ENCODE data around the gene PANK2. TPM values are rescaled to one million over a fixed set of nuclear protein-coding genes. Genes with fewer than 3 reads are reported as not detected.
A peak's percentile ranks its signal among the peaks of the same experiment; 100 is the strongest.

Gene PANK2
- total RNA-seq, 6 donors from 2014 or later: 34.3 to 58.7 (median 50.4) TPM

DNA sequence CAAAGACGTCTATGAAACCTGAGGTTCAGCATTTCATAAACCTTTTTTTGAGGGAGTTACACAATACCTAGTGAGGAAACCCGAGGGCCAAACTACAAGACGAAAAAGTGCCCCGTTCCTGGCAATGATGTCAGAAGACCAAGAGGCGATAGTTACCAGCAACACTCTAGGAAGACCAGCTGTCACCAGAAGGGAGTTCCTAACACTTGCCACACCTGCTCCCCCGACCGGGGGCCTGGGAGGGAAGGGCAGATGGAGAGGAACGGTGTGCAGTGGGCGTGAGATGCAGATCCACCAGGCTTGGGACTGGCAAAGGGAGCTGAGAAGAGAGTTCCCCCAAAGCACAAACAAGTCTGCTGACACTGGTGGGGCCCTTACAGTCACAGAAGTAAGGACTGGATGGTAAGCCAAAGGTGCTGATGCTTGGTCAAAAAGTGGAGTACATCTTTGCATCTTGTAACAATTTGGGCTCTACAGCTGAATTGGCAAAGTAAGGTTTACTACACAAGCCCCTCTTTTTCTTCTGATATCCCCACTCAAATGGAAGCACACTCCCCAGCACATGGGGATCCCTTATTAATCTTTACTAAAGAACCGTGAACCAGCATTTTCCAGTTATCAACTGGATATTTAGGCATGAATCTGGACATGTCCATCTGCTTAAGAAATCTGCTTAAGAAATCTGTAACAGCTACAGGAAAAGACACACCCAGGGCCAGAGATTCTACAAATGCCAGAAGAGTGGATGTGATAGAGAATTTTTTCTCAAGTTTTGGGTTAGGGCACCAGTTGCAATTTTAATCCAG is 38.5 kb downstream of the PANK2 start:
- Histone ChIP-seq H3K4me3 (no peak overlapping the region), H3K27ac (peak overlapping the region; percentile 55 to 74 (median 64)), H3K36me3 (peaks cover 0 to 30% (median 19%) of the 10 kb centered on the region in 4 donors), H3K9me3 (no peaks in the 10 kb centered on the region), H3K4me1 (peaks cover 42 to 61% (median 50%) of the 10 kb centered on the region in 4 donors), H3K27me3 (no peaks in the 10 kb centered on the region)
- WGBS, 2 donors: 37 to 48% methylated on average over 10 of the region's 10 CpGs
- TF ChIP-seq POLR2AphosphoS5 (IDR thresholded peaks at IDR 0.05) (peak; percentile 27 to 86), EP300 (IDR thresholded peaks at IDR 0.05) (peak in 3 of 4 donors; percentile 16 to 76 (median 38)), POLR2A (IDR thresholded peaks at IDR 0.05) (no peak)
- TF ChIP-seq, protein P1, sequence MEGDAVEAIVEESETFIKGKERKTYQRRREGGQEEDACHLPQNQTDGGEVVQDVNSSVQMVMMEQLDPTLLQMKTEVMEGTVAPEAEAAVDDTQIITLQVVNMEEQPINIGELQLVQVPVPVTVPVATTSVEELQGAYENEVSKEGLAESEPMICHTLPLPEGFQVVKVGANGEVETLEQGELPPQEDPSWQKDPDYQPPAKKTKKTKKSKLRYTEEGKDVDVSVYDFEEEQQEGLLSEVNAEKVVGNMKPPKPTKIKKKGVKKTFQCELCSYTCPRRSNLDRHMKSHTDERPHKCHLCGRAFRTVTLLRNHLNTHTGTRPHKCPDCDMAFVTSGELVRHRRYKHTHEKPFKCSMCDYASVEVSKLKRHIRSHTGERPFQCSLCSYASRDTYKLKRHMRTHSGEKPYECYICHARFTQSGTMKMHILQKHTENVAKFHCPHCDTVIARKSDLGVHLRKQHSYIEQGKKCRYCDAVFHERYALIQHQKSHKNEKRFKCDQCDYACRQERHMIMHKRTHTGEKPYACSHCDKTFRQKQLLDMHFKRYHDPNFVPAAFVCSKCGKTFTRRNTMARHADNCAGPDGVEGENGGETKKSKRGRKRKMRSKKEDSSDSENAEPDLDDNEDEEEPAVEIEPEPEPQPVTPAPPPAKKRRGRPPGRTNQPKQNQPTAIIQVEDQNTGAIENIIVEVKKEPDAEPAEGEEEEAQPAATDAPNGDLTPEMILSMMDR (IDR thresholded peaks at IDR 0.05): no peak
- peak in 1 of 2 donors; percentile 44 for ATAC-seq (ENCODE audit: low FRiP score in 2 of 2)
- peak in 1 of 2 donors; percentile 80 for DNase-seq

DNA sequence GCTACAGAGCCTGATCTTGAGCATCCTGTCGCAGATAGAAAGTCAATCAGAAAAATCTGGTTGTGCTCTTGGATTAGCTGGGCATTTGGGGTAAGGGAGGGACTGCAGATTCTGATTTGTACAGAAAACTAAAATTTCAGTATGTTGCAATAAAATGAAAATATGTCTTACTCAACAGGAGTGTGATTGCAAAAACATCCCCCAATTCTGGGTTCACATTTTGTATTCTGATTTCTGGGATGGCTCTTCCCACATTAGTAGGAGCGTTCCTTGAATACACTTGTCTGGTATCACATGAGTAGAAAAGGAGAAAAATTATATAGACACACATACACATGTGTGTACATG is 40.5 kb downstream of the PANK2 start:
- peaks cover 0 to 21% (median 10%) of the 10 kb centered on the region in 4 donors for H3K36me3 ChIP-seq
- peak overlapping the region; percentile 18 to 74 (median 48) for H3K27ac ChIP-seq
- peaks cover 38 to 54% (median 48%) of the 10 kb centered on the region in 4 donors for H3K4me1 ChIP-seq
- H3K4me3 ChIP-seq: no peak overlapping the region
- WGBS, 2 donors: 67 to 82% methylated on average over 2 of the region's 2 CpGs
- DNase-seq (no peak), ATAC-seq (ENCODE audit: low FRiP score in 2 of 2) (no peak)
- no peak for TF ChIP-seq POLR2AphosphoS5 (IDR thresholded peaks at IDR 0.05)
- TF ChIP-seq, protein P1 (IDR thresholded peaks at IDR 0.05): no peak
- TF ChIP-seq EP300 (IDR thresholded peaks at IDR 0.05): no peak
- TF ChIP-seq POLR2A (IDR thresholded peaks at IDR 0.05): no peak
- no peaks in the 10 kb centered on the region for H3K27me3 ChIP-seq
- H3K9me3 ChIP-seq: no peaks in the 10 kb centered on the region

DNA sequence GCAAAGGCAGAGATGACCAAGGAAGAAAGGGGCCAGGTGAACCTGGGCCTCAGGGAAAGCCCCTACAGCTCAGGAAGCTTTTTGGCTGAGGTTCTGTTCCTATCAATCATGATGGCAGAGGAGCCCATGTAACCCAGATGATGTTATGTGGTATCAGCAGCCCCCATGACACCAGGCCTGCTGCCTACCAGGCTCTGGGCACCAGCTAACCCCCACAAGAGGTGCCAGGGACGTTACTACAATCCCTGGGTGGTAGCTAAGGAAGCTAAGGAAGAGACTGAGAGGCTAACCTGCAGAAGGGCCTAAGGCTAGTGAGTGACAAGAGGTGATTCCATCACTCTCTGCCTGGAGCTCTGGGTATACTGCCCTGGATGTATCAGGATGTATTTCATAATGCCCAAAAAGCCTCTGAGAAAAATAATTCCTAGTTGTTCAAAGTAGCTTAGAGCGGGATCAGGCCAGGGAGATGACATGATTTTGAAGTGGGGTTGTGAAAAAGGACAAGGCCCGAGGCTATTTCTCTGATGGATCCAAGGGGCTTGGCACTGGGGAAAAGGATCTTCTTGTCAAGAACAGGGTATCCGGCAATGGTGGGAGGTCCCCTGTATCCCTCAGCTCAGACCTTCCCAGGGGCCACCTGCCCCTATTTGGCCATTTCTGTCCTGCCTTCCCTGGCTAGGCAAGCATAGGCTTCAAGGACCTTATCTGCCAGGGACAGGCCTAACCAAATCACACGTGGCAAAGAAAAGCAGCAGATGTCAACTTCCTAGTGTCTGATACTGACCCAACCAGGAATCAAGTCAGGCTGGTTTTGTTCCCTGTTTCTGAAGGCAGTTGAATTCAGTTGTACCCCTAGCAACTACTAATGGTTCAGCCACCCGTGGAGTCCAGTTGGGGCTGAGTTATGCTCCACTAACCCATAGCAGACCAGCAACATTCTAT is 41.3 kb downstream of the PANK2 start:
- ATAC-seq (ENCODE audit: low FRiP score in 2 of 2): no peak
- DNase-seq: no peak

DNA sequence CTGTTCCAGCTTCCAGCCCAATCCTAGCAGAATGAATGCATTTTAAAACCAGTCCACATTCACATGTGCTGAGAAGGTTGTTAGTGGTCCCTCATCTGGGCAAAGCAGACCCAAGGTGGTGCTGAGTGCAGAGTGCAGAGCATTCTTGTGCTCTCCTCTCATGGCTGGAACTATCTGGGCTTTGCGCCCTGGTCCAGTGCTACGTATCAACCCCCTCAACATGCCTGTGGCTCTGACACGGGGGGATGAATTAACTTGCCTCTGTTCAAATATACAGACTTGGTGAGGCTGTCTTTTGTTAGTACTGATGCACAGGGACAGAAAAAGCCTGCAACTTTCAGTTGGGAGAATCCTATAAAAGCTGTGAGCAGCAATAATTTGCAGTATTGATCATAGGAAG is 42.5 kb downstream of the PANK2 start:
- no peaks in the 10 kb centered on the region for H3K27me3 ChIP-seq
- TF ChIP-seq POLR2AphosphoS5 (IDR thresholded peaks at IDR 0.05) (no peak), POLR2A (IDR thresholded peaks at IDR 0.05) (no peak), EP300 (IDR thresholded peaks at IDR 0.05) (no peak)
- TF ChIP-seq, protein P1 (IDR thresholded peaks at IDR 0.05): no peak
- peak overlapping the region in 2 of 4 donors; percentile 66 to 86 for H3K27ac ChIP-seq
- H3K36me3 ChIP-seq: peaks cover 0 to 12% (median 5%) of the 10 kb centered on the region in 4 donors
- ATAC-seq (ENCODE audit: low FRiP score in 2 of 2) (no peak), DNase-seq (no peak)
- 83% methylated on average over 3 of the region's 3 CpGs for WGBS, 2 donors
- H3K4me1 ChIP-seq: peaks cover 38 to 61% (median 51%) of the 10 kb centered on the region in 4 donors
- H3K4me3 ChIP-seq: no peak overlapping the region
- H3K9me3 ChIP-seq: no peaks in the 10 kb centered on the region

More for the DNA sequence above, 41.3 kb downstream of the PANK2 start:
- TF ChIP-seq POLR2A (IDR thresholded peaks at IDR 0.05) (no peak), POLR2AphosphoS5 (IDR thresholded peaks at IDR 0.05) (no peak), EP300 (IDR thresholded peaks at IDR 0.05) (no peak)
- TF ChIP-seq, protein P1 (IDR thresholded peaks at IDR 0.05): no peak
- Histone ChIP-seq H3K4me1 (peaks cover 38 to 59% (median 51%) of the 10 kb centered on the region in 4 donors), H3K36me3 (peaks cover 0 to 13% (median 5%) of the 10 kb centered on the region in 4 donors), H3K9me3 (no peaks in the 10 kb centered on the region), H3K27me3 (no peaks in the 10 kb centered on the region), H3K27ac (peak overlapping the region in 1 of 4 donors; percentile 74), H3K4me3 (no peak overlapping the region)
- 75 to 89% methylated on average over 5 to 6 of the region's 6 CpGs for WGBS, 2 donors

Data from upper lobe of left lung (tissue), 6 donors.